HG03139 (cell line): Measurements from ENCODE around the gene TUBB3.
"Not testable (repeated sequence)": the region's sequence is repeated elsewhere in the genome, so short reads cannot be mapped to it uniquely, and the experiment has no call there.

Experiments
- ATAC-seq: cut with Tn5 transposase; IDR thresholded peaks from one replicate; pipeline ENCODE4 v1.9.1; 2021; ENCODE audit not compliant: unreplicated experiment

TUBB3 gene

DNA sequence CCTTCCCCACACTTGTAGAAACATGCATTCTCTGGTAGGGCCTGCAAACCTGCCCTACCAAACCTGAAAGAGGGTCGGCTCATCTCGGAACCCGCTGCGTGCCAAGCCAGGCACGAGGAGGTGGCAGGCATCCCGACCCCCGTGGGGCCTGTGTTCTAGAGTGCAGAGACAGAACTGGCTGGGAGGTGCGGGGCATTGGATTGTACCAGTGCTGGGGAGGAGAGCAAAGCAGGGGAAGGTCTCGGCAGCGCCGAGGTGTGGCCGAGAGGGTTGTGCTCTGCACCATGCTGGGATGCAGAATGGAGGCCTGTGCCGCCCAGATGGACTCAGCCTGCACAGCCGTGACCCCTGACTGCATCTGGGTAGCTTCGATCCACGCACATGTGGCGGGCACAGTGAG is 22.3 kb upstream of the TUBB3 start:
- ATAC-seq = no peak

DNA sequence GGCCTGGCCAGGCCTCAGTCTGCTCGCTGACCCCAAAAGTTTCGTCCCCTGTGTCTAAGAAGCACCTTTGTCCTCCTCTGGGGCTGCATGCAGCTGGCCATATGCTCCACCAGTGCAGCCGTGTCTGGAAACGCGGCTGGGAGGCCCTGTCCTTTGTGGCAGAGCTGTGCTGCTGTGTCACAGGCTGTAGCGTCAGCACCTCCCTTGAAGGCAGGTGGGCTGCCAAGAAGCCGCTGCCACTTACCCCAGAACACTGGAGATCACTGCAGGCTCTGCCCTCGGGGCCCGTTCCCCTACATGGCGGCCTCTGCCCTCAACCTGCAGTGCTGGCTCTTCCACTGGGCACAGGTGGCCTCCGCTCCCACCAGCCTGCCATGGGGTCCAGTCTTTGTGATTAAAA is 20.2 kb upstream of the TUBB3 start:
- ATAC-seq = no peak

DNA sequence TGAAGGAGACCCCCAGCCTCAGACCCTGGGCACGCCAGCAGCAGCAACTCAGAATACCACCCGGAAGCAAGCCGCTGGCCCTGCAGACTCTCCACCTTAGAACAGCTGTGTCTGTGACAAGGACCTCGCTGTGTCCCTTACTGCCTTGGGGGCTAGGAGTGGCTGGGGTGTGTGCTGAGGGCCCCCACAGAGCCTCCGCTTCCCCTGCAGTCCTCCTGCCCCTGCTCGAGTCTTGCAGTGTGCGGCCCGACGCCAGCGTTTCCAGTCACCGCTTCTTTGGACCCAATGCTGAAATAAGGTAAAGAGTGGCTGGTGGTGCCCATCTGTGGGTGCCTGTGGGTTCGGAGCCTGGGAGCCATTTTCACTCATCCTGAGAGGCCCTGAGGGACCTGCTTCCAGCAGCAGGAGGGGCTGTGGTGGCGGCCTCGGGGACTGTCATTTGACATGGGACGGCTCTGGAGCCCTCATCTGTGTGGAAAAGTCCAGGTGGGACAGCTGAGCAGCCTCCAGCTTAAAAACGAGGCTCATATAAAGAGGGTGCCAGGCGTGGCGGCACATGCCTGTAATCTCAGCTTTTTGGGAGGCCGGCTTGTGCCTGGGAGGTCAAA is 19.1 kb upstream of the TUBB3 start:
- no peak for ATAC-seq

DNA sequence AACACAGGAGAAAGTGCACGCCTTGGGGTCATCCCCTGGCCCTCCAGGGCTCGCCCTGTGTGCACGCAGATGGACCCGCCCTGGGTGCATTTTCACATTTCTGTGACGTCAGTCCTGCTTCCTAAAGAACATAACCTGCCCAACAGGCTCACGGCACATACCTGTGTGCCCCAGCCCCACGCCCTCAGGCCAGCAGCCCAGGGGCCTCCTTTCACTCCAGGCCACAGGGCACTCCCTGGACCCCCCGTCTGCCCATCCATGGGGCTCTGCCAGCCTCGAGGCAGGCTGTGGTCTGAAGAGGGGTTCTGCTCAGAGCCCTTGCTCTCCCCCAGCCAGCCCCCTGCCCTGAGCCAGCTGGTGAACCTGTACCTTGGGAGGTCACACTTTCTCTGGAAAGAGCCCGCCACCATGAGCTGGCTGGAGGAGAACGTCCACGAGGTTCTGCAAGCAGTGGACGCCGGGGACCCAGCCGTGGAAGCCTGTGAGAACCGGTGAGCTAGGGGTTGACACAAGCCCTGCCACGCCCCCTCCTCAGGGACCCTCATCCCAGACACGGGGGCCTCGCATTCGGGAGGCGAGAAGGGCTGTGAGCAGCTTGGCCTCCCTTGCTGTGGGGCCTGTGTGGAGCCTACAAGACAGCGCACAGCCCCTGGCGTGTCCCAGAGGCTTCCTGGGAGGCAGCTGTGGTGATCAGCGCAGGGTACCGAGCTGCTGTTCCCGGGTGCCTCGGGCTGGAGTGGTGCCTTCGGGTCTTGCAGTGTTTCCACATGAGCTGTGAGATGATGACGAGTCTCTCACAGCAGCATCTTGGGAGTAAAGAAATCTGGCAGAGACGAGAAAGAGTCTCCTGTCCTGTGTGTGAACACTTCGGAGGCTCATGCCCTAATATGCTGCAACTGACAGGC is 18.3 kb upstream of the TUBB3 start:
- no peak for ATAC-seq

DNA sequence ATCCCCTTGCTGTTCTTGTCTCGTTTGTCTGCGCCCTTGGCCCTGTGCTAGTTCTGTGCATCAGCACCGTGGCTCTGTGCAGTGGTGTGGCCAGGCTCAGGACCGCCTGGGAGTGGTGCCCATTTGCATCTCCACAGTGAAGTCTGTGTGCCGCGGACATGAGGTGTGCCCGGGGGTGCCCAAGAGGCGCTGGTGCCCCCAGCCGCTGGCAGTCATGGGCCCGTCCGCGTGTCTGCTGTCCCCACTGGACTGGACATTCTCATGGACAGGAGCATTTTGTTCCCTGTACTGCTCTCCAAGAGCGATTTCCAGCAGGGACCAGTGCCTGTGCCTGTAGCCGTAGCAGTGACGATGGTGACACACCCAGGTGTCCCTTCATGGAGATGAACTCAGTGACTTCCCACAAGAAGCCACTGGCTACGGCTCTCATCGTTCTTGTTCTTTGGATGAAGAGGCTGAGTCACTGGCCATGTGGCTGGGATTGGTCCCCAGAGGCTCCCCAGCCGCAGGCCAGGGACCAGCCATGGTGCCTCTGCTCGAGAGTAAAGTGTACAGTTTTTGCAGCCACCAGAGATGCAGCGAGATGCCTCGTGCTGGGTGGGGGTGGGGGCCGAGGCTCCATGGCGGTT is 17.5 kb upstream of the TUBB3 start:
- ATAC-seq = no peak

DNA sequence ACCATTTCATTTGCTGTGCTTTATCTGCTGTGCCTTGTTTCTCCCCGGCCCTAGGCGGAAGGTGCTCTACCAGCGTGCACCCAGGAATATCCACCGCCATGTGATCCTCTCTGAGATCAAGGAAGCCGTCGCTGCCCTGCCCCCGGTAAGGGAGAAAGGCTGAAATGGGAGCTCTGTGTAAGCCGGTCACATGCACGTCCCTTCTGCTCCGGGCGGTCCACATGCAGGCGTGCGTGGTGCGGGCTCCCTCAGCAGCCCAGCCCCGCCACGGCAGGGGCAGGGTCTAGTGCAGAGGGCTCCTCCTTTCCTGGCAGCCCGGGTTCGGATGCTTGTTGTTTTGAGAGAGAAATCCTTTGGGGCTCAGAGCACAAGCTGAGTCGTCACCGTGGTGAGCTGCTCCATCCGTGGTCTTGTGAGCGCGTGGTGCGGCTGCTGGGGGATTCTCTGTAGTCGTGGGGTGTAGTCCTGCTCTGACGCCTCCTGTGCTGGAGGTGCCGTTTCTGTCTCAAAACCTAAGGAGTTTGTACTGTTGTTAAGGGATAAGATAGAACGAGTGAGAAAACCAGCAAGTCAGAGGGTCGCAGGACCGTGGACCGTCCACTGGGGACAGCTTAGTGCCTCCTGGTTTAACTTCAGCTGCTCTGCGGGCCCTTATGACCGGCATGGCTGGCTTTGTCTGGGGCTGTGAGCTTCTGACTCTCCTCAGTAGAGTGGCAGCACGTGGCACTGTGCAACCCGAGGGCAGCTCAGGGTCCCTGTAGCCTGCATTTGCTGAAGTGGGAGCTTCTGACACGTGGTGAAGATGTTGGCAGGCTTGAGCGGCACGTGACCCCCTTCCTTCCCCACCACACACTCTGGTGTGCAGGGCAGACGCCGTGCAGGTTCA is 16.8 kb upstream of the TUBB3 start:
- no peak for ATAC-seq

DNA sequence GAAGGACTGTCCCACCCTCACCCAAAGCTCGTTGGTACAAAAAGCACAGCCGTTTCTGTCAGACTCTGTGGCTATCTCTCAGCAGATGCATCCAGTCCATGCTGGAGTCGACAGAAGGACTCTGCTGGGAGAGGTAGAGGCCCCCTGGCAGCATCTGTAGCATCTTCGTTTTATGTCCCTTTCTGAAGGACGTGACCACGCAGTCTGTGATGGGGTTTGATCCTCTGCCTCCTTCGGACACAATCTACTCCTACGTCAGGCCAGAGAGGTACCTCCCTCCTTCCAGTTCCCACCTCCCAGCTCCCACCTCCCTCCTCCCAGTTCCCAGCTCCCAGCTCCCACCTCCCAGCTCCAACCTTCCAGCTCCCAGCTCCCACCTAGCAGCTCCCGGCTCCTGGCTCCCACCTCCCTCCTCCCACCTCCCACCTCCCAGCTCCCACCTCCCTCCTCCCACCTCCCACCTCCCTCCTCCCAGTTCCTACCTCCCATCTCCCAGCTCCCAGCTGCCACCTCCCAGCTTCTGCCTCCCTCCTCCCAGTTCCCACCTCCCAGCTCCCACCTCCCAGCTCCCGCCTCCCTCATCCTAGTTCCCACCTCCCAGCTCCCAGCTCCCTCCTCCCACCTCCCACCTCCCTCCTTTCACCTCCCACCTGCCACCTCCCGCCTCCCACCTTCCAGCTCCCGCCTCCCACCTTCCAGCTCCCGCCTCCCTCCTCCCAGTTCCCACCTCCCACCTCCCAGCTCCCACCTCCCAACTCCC is 15.9 kb upstream of the TUBB3 start:
- ATAC-seq = no peak

DNA sequence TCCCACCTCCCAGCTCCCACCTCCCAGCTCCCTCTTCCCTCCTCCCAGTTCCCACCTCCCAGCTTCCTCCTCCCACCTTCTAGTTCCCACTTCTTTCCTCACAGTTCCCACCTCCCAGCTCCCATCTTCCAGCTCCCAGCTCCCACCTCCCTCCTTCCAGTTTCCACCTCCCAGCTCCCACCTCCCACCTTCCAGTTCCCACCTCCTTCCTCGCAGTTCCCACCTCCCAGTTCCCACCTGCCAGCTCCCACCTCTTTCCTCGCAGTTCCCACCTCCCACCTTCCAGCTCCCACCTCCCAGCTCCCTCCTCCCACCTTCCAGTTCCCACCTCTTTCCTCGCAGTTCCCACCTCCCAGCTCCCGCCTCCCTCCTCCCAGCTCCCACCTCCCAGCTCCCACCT is 14.9 kb upstream of the TUBB3 start:
- no peak for ATAC-seq

DNA sequence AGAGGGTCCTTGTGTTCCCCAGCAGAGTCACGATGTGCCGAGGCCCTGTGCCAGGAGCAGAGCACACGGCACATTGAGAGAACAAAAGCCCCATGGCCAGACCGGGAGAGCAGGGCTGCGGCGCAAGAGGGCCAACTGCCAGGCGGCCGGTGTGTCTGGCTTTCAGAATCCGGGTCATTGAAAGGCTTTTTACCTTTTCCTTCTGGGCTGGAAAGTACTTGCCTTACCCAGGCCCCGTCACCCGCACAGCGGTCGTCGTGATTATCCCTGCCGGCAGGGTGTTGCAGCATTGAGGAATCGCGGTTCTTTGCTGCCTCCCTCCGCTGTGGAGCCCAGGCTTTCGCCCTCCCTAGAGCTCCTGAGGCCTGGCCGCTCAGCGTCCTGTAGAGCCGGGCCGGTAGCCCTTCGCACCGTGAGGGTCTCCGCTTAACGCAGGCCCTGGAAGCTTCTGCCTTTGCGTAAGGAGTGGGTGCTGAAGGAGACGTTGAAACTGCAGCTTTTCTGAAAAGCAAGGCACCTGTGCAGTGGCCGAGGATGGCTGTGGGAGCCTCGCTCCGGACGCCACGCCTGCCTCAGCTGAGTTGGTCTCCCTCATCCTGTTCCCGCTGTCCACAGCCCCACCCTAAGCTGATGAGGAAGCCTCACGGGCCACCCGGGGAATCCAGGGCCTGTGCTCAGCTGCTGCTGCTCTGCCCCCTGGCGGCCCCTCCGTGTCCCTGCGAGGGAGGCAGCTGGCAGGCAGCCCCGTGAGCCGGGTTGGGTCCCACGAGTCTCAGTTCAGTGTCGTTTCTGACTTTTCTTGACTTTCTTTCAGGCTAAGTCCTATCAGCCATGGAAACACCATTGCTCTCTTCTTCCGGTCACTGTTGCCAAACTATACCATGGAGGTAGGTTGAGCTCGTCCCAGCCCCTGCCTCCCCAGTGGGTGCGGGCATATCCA is 13.1 kb upstream of the TUBB3 start:
- no peak for ATAC-seq

DNA sequence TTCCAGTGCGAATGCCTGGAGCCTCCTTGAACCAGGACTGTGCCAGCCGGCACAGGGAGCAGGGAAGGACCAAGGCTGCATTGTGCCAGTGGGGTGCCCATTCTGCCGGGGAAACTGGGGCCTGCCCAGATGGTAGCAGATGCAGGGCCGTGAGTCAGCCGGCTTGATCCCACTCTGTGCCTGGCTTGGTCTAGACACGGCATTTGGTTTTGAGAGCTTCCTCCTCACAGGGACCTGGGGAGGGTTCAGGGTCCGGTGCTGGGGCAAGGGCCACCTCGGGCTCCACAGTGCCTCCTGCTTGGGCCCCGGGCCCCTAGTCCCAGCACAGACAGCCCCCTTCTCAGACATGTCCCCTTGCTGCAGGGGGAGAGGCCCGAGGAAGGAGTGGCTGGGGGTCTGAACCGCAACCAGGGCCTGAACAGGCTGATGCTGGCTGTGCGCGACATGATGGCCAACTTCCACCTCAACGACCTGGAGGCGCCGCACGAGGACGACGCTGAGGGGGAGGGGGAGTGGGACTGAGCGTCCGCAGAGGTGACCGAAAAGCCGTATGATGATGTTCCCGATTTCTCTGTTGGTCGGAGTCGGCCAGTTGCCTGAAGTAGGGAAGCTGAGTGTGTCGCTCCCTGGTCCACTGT is 12.3 kb upstream of the TUBB3 start:
- ATAC-seq = no peak

DNA sequence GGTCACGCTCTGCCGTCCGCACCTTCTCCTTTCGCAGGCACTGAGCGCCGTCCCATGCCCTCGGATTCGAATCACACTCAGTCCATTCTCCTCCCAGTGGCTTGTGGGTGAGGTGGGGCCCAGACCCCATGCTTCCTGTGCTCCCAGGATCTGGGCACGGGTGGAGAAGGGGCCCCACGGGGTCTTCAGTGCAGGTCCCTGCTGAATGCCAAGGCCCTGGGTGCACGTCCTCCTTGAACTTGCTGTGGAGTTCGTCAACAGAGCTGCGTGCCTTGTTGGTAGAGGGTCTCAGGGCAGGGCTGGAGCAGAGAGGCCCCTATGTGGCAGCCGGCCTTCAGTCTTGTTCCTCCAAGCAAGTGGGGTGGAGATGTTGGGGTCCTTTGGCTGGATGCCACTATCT is 11.8 kb upstream of the TUBB3 start:
- no peak for ATAC-seq

DNA sequence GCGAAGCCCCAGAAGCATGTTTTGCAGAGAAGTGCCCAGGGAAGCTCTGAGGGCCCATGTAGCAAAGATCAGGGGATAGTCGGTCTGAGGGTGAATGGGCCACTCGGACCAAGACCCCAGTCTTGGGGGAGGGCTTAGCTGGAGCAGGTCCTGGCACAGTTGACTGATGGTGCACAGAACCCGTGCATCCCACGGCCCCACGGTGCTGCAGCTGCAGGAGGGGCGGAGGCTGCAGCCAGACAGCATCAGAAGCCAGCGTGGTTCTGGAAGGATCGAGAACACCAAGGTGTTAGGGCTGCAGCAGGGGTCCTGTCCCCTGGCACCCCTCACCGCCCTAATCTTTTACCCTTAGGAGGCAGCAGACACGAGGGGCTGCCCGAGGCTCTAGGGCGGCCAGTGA is 11.0 kb upstream of the TUBB3 start:
- ATAC-seq = no peak

DNA sequence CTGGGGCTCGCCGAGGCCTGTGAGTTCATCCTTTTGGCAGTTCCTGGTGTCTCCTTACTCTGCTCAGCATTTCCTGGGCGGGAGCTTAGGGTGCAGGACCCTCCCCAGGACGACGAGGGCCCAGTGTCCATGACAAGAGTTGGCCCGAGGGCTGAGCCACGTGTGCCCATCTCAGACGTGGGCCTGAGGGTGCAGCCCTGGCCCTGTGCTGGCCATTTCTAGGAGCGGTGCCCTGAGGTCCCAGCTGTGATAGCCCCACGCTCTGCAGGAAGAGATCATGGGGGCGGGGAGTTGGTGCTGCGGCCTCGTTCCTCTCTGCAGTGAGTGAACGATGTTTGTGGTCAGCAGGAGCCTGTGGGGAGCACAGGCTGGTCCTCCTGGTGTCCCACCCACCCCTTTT is 10.5 kb upstream of the TUBB3 start:
- no peak for ATAC-seq

DNA sequence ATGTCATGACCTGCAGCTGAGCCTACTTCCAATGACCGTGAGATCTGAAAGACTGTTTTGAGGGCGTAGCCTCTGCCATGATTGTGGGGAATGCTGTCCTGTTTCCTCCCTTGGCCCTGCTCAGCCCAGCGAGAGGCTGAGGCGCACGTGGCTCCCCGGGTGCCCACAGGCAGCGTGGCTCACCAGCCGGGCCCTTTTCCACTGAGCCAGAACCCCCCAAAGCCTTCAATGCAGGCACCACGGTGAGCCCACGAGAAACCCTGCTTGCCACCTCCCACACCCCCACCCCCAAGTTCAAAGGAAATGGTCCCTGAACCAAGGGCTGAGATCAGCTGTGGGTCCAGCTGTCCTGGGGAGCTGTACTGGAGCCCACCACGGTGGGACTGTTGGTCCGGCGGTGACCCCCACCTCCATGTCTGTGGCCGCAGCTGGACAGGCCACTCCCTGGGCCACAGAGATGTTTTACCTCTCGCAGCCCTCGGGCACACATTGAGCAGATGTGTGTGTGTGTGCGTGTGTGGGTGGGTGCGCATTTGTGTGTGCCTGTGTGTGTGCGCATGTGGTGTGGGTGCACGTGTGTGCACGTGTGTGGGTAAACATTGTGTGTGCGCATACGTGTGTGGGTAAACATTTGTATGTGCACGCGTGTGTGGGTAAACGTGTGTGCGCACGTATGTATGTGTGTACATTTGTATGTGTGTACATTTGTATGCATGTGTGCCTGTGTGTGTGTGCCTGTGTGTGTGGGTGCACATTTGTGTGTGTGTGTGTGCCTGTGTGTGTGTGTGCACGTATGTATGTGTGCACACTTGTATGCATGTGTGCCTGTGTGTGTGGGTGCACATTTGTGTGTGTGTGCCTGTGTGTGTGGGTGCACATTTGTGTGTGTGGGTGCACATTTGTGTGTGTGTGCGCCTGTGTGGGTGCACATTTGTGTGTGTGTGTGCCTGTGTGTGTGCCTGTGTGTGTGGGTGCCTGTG is 9.4 kb upstream of the TUBB3 start:
- ATAC-seq = no peak

DNA sequence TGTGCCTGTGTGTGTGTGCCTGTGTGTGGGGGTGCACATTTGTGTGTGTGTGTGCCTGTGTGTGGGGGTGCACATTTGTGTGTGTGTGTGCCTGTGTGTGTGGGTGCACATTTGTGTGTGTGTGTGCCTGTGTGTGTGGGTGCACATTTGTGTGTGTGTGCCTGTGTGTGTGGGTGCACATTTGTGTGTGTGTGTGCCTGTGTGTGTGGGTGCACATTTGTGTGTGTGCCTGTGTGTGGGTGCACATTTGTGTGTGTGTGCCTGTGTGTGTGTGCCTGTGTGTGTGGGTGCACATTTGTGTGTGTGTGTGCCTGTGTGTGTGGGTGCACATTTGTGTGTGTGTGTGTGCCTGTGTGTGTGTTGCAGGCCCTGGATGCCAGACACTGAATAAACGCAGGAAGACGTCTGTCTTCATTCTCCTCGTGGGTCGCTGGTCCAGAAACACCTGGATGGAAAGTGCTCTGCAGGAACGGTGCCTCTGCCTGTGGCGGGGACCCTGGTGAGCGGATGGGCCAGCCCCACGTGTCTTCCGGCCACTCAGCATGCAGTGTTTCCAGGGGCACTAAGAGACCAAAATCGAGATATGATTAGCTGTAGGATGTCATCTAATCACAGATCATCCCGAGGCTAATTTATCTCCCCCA is 8.4 kb upstream of the TUBB3 start:
- ATAC-seq = not testable (repeated sequence)

DNA sequence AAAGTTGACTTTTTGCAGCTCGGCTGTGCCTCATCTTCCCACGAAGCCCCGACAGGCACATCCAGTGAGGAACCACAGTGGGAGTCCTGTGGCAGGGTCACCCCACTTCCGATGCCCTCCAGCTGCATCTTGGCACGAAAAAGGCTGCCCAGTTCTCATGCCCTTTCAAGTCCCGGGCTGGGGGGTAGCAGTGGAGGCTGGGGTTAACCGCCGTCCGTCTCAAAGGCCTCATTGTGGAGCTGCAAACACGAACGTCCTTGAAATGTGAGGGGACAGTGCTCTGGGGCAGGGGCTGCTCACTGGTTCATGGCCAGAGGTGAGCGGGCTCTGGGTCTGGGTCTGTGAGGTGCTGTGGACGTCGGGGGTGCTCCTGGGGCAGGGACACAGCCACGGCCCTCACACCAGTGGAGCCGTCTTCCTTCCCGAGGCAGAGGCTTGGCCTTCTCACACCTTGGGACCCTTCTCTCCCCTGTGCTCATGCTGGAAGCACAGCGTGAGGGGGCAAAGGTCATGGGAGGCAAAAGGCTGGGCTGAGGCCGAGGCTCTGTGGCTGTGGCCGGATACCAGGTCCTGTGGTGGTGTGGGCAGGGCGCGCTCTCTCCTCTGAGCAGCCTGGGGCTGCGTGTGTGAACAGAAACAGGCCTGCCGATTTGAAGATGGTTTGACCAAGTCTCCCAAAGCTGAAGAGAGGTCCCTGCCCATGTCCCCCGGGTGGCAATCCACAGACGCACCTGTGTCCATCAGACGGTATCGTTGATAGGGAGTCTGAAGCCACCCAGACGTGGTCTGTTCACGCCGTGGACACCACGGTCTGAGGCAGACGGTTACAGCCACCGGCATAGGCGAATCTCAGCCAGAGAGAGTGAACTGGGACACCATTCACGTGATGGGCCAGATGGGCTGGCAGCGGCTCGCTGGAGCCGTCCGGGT is 7.6 kb upstream of the TUBB3 start:
- no peak for ATAC-seq
